Endothelial cell of umbilical vein (primary cell): ENCODE data around the gene ATL1. TPM values are rescaled to one million over a fixed set of nuclear protein-coding genes. Genes with fewer than 3 reads are reported as not detected.

Experiments used
- BruUV-seq: library from RNA; stranded (reverse); fragments of 400-500 nt; replicated peaks from 2 replicates; lab custom pipeline; 2021; lab: Mats Ljungman, UMichigan
- CTCF ChIA-PET: fragments of 300-600, 350-600 bp; sonication (Branson Sonifier 250); formaldehyde crosslinking; loops from one replicate; lab custom pipeline; 2021; ENCODE audit warnings: antibody characterized with exemption, inconsistent platforms; lab: Charles Lee
- POLR2A ChIA-PET: fragments of 300-600, 350-600 bp; sonication (Branson Sonifier 250); formaldehyde crosslinking; loops from one replicate; lab custom pipeline; 2021; ENCODE audit warnings: antibody characterized with exemption, inconsistent platforms; lab: Charles Lee
- DNase-seq: peaks from one replicate; pipeline ENCODE4 v3.0.0-alpha.2; 2011; ENCODE audit warnings: low read depth, low spot score
- FAIRE-seq: peaks from 2 replicates; lab custom pipeline; 2011; peaks lifted over from hg19 to GRCh38; lab: Jason Lieb, UNC
- H2AFZ ChIP-seq: 2 replicates; pipeline ENCODE4 v1.6.0; 2012; ENCODE audit warnings: low read depth, low read length, control low read depth, inconsistent platforms
- H3K27ac ChIP-seq: 2 replicates; pipeline ENCODE4 v1.5.1; 2011; ENCODE audit warnings: low read depth, mild to moderate bottlenecking, control low read depth, low read length, moderate library complexity; ENCODE audit not compliant: insufficient read depth
- H3K27me3 ChIP-seq, 2 experiments: 2 replicates each; pipeline versions ENCODE4 v1.6.0 to v1.6.1; 2011; ENCODE audit warnings: low read length in 2 of 2, mixed read lengths in 1 of 2; ENCODE audit not compliant: control insufficient read depth in 2 of 2, insufficient read depth in 2 of 2
- H3K36me3 ChIP-seq, 2 experiments: 2 replicates in 1 of 2; 3 replicates in 1 of 2; pipeline ENCODE4 v1.5.1; 2011; ENCODE audit warnings: low read length in 2 of 2, mild to moderate bottlenecking in 1 of 2, moderate library complexity in 1 of 2; ENCODE audit not compliant: control insufficient read depth in 2 of 2, insufficient read depth in 2 of 2; ENCODE audit errors: extremely low read depth in 1 of 2
- H3K4me1 ChIP-seq: 3 replicates; pipeline ENCODE4 v1.5.1; 2011; ENCODE audit warnings: mild to moderate bottlenecking, low read length; ENCODE audit not compliant: control insufficient read depth, insufficient read depth; ENCODE audit errors: extremely low read depth
- H3K4me2 ChIP-seq: 2 replicates; pipeline ENCODE4 v1.6.1; 2011; ENCODE audit warnings: low read length, control low read depth, mixed read lengths; ENCODE audit not compliant: insufficient read depth
- H3K4me3 ChIP-seq, 3 experiments: fragments of 200-600 bp in 1 of 3; sonication (generic), shearing (Covaris generic) in 1 of 3; replicated peaks in 1 of 3; 2 replicates each; pipeline ENCODE4 v1.5.1; 2011 to 2016; ENCODE audit warnings: control low read depth in 3 of 3, low read length in 3 of 3, mild to moderate bottlenecking in 2 of 3, inconsistent platforms in 1 of 3, low read depth in 1 of 3, moderate library complexity in 1 of 3; ENCODE audit not compliant: insufficient read depth in 1 of 3
- H3K79me2 ChIP-seq: 2 replicates; pipeline ENCODE4 v1.6.0; 2012; ENCODE audit warnings: low read length, inconsistent platforms; ENCODE audit not compliant: control insufficient read depth, insufficient read depth
- H3K9ac ChIP-seq: replicated peaks from 2 replicates; pipeline ENCODE3; 2011; ENCODE audit warnings: low read length, control low read depth; ENCODE audit not compliant: insufficient read depth; ENCODE audit errors: extremely low read depth
- H3K9me1 ChIP-seq: replicated peaks from 3 replicates; pipeline ENCODE4 v1.6.0; 2011; ENCODE audit warnings: mild to moderate bottlenecking, low read length; ENCODE audit not compliant: control insufficient read depth, insufficient read depth; ENCODE audit errors: extremely low read depth
- H3K9me3 ChIP-seq: replicated peaks from 2 replicates; pipeline ENCODE4 v1.5.1; 2012; ENCODE audit warnings: low read length, inconsistent platforms; ENCODE audit not compliant: control insufficient read depth, insufficient read depth
- H4K20me1 ChIP-seq: replicated peaks from 2 replicates; pipeline ENCODE3; 2011; ENCODE audit warnings: mild to moderate bottlenecking, low read length; ENCODE audit not compliant: control insufficient read depth, insufficient read depth; ENCODE audit errors: extremely low read depth
- CTCF ChIP-seq, 2 donors: IDR thresholded peaks; 1 replicate in 1 of 2; 2 replicates in 1 of 2; pipeline ENCODE4 v1.5.1; 2011; ENCODE audit warnings: low read length in 2 of 2, mild to moderate bottlenecking in 2 of 2, moderate library complexity in 2 of 2, control low read depth in 1 of 2, inconsistent platforms in 1 of 2, low read depth in 1 of 2; ENCODE audit not compliant: insufficient read depth in 1 of 2; ENCODE audit errors: extremely low read depth in 1 of 2
- EZH2 ChIP-seq: IDR thresholded peaks from 2 replicates; pipeline ENCODE4 v1.6.1; 2012; ENCODE audit warnings: borderline replicate concordance, low read depth, mild to moderate bottlenecking, moderate library complexity, low read length, inconsistent platforms; ENCODE audit not compliant: severe bottlenecking
- FOS ChIP-seq: IDR thresholded peaks from 2 replicates; pipeline ENCODE4 v1.6.1; 2011; ENCODE audit warnings: mild to moderate bottlenecking, low read length, moderate library complexity, borderline replicate concordance; ENCODE audit not compliant: insufficient read depth
- GATA2 ChIP-seq: IDR thresholded peaks from 2 replicates; pipeline ENCODE4 v1.7.0; 2011; ENCODE audit warnings: low read depth, mild to moderate bottlenecking, moderate library complexity, mixed read lengths, low read length; ENCODE audit not compliant: insufficient read length, insufficient read depth
- JUN ChIP-seq: IDR thresholded peaks from 2 replicates; pipeline ENCODE4 v1.6.1; 2011; ENCODE audit warnings: borderline replicate concordance, low read depth; ENCODE audit not compliant: insufficient read length, insufficient read depth
- MAX ChIP-seq: IDR thresholded peaks from 2 replicates; pipeline ENCODE4 v1.6.1; 2011; ENCODE audit not compliant: insufficient read depth, insufficient read length
- MYC ChIP-seq: IDR thresholded peaks from one replicate; pipeline ENCODE4 v1.6.1; 2011; ENCODE audit warnings: mild to moderate bottlenecking, low read depth, low read length
- POLR2A ChIP-seq: IDR thresholded peaks from 2 replicates; pipeline ENCODE4 v1.6.1; 2012; ENCODE audit warnings: low read depth, mild to moderate bottlenecking, control low read depth, low read length
- POLR2AphosphoS5 ChIP-seq: IDR thresholded peaks from 2 replicates; pipeline ENCODE4 v1.6.1; 2012; ENCODE audit warnings: low read depth, mild to moderate bottlenecking, control low read depth, low read length, moderate library complexity; ENCODE audit not compliant: insufficient read depth
- dilution Hi-C: fragments of 300-500 bp; cut with MboI; formaldehyde crosslinking; loops from one replicate; pipeline ENCODE4 v1.15.0; 2019; ENCODE audit warnings: low sequenced_read_pairs; ENCODE audit not compliant: extremely low pct_ligation_motif_present
- intact Hi-C: fragments of 100-400 bp; cut with micrococcal nuclease; formaldehyde crosslinking; loops from one replicate; pipeline ENCODE4 v1.10.0; 2022
- polyA plus RNA-seq, 4 experiments: library from polyadenylated mRNA; depleted of rRNA in 3 of 4; stranded (reverse) in 3 of 4; unstranded in 1 of 4; fragments of >200 nt; gene quantifications; 2 replicates each; pipeline versions ENCODE4 v1.2.1 to v1.2.3, GENCODE V29; 2011 to 2012; ENCODE audit warnings: missing spikeins in 1 of 4
- total RNA-seq: library from RNA; stranded (reverse); gene quantifications from 2 replicates; pipeline ENCODE4 v1.2.3, GENCODE V29; 2021

Gene ATL1
- total and polyA plus RNA-seq, 2 donors (not counting 3 experiments of a cell fraction or from before 2014, with no cell fraction given) = 1.1 to 5.1 TPM

GRCh38 chr14:50676814-50677516, 117.0 kb downstream of the ATL1 start:
- H3K9ac ChIP-seq = peak overlapping the region; percentile 36
- no peaks in the 10 kb centered on the region for H3K27me3 ChIP-seq
- H3K4me1 ChIP-seq = peaks cover 24% of the 10 kb centered on the region
- no peaks in the 10 kb centered on the region for H3K9me1 ChIP-seq
- no peaks in the 10 kb centered on the region for H3K9me3 ChIP-seq
- no peaks in the 10 kb centered on the region for H3K36me3 ChIP-seq
- peak; percentile 21 for FAIRE-seq
- no peaks in the 10 kb centered on the region for H3K79me2 ChIP-seq
- dilution Hi-C loops (no loop called here), intact Hi-C loops (loop anchor here (1.0 kb wide), 1 partner anchor 9 kb away; the partner anchor contains the start of gene SAV1)
- peak overlapping the region; percentile 72 for H2AFZ ChIP-seq
- TSS peak; percentile 87 for BruUV-seq
- no peaks in the 10 kb centered on the region for H4K20me1 ChIP-seq
- peak overlapping the region in 1 of 3 experiments; percentile 1 for H3K4me3 ChIP-seq
- peak overlapping the region; percentile 75 for H3K4me2 ChIP-seq
- no peak for DNase-seq
- no peak for TF ChIP-seq GATA2
- no peak for TF ChIP-seq JUN
- TF ChIP-seq EZH2 = no peak
- TF ChIP-seq FOS = no peak
- TF ChIP-seq MAX = no peak
- TF ChIP-seq POLR2A = no peak
- TF ChIP-seq POLR2AphosphoS5 = no peak
- TF ChIP-seq CTCF (IDR thresholded peaks at IDR 0.05; ENCODE audit: extremely low read depth in 1 of 2, insufficient read depth in 1 of 2, low read depth in 1 of 2, low read length in 2 of 2) = no peak
- no peak for TF ChIP-seq MYC
- H3K27ac ChIP-seq = peak overlapping the region; percentile 69
- POLR2A ChIA-PET = interaction anchor here (0.5 to 0.6 kb wide), 2 partner anchors 10 to 20 kb away, joined by 3 to 7 read pairs; no protein-coding TSS in a partner anchor
- CTCF ChIA-PET = interaction anchor here (0.7 to 2.2 kb wide), 6 partner anchors 9 to 80 kb away, joined by 3 to 15 read pairs (median 4); partner anchors contain the start of gene SAV1
